Activated T-cell treated with anti-CD3 and anti-CD28 coated beads for 4 hours (primary cell): ENCODE results near the gene NCOA4.
"Not testable (repeated sequence)": the region's sequence is repeated elsewhere in the genome, so short reads cannot be mapped to it uniquely, and the experiment has no call there.

Source experiments
- DNase-seq: peaks from one replicate; pipeline ENCODE4 v3.0.0-alpha.2; 2020

Gene NCOA4

DNA sequence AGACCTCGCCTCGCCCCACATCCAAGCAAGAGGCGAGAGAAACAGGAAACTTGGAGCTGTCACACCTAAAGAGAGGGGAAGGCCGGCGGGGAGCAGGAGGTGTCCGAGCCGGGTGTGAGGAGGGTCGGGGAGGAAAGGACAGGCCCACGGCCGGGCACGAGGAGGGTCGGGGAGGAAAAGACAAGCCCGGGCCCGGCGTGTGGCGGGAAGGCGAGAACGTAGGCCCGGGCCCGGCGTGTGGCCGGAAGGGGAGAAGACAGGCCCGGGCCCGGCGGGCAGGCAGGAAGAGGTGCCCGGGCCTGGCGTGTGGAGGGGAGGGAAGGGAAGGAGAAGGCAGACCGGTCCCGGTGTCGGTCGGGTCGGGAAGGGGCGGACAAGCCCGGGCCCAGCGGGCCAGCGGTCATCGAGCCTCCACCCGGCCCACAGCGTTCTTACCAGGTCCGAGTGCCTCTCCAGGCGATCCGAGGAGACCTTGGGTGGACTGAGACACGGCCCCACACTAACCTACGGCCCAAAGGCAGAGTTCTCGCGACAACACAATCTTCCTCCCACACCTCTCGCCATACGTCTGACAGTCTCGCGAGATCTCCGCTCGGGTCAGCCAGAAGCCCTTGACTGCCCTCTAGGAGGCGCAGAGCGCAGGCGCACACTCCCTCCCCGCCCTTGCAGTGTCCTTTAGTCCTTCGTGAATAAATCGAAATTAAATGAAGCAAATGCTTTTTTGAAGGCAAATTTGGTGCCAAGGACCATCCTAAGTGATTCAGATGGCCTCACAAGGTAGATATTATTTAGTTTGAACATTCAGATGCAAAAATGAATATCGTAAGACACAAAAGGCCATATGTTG is at the start of gene NCOA4:
Gene NCOA4 (minus strand): TSS at position 533 of the 847 bp plus-strand sequence. CDS start 13,943 bp downstream, outside the sequence.
- peak; percentile 91 for DNase-seq

DNA sequence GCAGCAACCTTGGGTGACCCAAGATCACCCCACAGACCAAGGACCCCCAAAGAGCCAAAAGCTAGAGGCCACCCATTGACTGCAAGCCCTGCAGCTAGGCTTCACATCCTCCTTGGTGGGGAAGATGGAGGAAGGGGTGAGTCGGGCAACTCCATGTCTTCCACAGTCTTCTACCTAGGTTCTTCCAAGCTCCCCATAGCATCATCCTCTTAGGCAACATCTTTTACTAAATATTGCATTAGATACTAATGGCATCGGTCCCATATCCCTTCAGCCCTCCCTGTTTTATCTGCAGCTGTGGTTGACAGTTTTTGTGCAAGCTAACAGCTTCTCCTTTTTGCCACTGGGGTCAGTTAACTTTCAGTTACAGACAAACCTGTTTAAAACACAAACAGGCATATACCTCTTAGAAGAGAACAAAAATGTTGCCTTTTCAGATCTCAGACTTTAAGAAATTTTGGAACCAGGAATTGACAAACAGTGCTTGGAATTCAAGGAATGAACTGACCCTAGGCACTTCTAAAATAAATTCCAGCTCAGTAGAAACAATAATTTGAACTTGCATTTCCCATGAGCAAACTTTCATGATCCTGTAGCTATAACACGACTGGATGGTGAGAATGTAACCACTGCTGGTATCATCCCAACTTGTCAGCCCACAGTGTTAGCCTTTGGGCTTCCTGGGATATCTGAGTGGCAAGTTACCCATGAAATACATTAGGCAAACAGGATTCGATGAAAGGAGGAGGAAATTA is 49.6 kb upstream of the NCOA4 start:
- no peak for DNase-seq

DNA sequence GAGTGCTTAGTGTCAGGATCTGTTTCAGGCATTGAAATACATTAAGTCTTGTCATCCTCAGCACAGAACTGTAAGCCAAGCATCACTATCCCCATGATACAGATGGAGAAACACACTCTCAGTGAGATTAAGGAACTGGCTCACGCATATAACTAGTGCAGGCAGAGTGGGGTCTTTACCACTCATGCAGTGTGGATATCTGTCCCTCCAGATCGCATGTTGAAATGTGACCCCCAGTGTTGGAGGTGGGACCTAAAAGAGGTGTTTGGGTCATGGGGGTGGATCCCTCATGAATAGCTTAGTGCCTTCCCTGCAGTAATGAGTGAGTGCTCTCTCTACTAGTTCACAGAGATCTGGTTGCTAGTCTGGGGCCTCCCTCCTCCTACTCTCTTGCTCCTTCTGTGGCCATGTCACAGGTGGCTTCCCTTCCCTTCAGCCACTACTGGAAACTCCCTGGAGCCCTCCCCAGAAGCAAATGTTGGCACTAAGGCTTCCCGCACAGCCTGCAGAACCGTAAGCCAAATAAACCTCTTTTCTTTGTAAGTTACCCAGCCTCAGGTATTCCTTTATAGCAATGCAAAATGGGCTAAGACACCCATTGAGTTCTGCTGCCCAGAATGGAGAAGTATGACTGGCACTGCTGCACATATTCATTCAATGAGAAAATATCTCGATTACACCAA is 47.4 kb upstream of the NCOA4 start:
- no peak for DNase-seq

DNA sequence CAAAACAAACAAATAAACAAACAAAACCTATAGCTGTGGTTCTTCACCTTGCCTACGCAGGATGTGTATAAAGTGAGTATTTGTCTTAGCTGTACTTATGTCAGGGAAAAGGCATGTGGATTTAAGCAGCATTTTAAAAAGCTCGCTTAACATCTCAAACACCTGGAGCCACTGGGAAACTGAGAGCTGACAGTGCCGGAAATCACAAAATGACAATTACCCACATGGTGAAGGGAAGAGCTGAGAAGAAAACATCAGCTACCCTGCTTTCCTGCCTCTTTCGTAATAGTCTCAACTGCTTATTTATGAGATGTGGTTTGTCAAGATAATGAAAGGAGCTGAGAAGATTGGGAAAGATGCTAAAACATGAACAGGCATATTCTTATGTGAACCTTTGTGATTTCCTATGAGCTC is 46.7 kb upstream of the NCOA4 start:
- no peak for DNase-seq

DNA sequence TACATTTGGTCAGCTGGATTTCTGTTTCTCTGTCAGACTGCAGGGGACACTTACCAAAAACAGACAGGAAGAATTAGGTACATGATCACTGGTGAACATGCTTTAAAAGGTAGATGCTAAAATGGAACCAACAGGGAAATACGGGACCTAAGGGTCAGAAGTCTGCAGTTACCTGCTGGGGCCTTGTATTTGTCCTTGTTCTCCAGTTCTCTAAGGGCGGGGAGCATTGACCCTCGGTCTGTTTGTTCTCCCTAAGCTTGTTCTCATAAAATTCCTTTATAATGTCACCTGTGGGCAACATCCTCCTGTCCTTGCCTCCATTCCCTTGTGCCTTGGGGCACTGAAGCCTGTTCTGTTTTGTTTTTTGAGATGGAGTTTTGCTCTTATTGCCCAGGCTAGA is 45.4 kb upstream of the NCOA4 start:
- no peak for DNase-seq

DNA sequence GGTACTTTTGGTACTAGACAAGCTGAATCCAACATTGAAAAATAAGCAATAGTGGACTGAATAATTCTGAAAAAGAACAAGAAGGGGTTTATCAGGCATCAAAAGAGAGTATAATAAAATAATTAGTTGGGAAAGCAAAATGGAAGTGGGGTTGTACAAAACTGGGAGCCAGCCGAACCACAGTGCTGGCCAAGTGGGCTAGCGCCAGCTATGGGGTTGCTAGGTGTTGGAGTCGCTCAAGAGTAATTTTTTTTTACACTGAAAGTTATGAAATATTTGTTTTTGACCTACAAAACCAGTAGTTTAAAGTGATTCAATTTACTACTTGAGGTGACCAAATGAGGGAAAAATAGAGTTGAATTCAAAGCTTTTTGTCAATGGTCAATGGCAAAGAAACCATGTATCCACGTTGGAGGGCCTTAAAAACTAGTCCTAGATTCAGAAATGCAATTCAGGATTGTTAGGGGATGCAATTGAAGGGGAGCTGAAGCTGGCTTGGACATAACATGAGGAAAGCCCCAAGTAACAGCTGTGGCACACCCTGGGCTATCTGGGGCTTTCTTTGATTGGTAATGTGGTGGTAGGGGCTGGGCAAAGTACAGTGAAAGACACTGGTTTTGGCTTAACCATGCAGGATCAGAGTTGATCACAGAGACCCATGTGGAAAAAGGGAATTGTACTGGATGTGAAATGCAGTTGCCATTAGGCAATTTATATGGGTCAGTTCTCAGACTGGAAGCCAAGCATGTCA is 43.9 kb upstream of the NCOA4 start:
- DNase-seq = no peak

DNA sequence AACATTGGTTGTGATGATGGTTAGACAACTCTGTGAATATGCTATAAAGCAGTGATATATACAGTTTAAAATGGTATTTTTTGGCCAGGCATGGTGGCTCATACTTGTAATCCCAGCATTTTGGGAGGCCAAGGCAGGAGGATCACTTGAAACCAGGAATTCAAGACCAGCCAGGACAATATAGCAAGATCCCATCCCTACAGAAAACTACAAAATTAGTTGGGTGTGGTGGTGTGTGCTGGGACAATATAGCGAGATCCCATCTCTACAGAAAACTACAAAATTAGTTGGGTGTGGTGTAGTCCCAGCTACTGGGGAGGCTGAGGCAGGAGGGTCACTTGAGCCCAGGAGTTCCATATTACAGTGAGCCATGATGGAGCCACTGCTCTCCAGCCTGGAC is 43.1 kb upstream of the NCOA4 start:
- DNase-seq = no peak

DNA sequence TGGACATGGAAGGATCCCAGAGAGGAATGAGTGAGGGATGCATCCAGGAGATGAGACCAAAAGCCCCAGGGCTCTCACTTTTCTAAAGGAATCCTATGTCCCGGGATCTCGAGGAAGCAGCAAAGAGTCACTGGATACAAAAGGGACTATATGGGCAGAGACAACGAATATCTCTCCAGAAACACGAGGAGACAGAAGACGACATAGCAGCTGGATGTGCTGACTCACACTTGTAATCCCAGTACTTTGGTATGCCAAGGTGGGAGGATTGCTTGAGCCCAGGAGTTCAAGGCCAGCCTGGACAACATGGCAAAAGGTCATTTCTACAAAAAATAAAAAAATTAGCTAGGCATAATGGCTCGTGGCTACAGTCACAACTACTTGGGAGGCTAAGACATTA is 40.3 kb upstream of the NCOA4 start:
- DNase-seq = no peak

DNA sequence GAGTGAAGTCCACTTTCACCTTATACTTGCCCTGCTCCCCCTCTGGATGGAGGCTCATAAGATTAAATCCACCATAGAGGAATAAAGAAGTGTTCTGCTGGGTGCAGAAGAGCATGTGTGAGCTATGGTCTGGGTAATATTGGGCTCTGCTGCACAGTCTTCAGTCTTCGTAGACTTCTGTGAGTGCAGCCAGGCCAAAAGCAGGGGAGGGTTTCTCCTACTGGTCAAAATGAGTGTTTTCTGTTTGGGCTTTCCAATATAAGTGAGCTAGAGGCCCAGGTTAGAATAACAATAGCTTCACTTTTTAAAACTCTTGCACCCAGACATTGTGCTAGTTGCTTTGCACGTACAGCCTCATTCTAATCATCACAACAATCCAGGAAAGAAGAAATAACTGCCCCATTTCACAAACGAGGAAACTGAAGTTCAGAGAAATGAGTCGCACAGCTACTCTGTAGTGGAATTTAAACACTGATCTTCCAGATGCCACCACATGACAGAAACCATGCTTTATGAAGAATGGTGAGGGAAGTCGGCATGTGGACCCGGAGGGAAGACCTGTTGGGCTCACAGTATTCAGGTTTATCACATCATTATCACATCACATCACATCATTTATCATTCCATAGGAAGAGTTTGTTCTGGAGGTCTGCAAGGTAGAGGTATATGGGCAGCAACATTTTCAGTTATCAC is 39.5 kb upstream of the NCOA4 start:
- DNase-seq = no peak

DNA sequence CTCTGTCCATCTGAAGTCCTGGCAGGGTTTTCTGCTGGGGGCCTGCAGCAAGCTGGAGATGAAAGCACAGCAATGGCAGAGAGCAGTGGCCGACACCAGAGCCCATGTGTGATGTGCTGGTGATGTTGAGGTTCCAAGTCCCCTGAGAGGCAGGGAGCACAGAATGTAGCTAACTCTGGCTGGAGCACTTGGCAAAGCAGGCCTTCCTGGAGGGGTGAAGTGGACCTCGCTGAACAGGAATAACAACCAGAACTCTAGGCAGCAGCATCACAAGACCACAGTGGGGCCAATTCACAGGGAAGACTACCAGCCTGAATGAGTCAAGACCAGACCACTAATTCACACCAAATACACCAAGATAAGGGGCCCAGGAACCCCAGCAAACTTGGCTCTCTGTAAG is 38.5 kb upstream of the NCOA4 start:
- DNase-seq = no peak

DNA sequence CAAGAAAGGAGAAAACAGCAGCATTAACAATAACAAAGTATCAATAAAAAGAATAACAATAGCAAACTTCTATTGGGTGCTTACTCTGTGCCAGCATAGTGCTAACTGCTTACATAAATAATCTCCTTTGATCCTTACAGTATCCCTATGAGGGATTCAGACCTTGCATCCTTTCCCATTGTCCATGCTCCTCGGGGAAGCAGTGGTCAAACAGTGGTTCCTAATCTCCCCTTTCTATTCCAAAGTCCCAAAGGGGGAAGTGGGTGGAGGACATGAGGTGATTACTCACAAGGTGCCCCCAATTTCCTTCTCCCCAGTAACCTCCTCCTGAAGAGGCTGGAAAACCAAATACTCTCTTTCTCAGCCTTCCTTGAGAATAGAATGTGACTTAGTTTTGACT is 37.7 kb upstream of the NCOA4 start:
- no peak for DNase-seq

DNA sequence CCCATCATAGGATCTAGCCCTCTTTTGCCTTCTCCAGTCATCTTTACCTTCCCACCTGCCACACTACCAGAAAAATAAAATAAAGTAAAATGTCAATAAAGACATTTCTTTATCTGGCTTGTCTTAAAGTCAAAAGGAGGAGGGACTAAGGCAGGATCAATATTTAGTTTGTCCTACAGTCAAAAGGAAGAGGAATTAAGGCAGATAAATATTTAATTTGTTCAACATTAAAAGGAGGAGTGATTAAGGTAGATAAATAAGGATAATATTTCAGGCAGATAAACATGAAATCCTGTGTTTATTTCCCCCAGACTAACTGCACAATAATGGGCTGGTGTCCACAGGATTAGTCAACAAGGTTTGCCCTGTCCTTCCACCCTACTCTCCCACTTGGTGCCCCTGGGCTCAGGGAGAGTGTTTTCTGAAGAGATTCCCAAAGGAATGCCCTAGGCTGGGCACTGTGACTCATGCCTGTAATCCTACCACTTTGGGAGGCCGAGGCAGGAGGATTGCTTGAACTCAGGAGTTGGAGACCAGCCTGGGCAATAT is 33.9 kb upstream of the NCOA4 start:
- DNase-seq = no peak

DNA sequence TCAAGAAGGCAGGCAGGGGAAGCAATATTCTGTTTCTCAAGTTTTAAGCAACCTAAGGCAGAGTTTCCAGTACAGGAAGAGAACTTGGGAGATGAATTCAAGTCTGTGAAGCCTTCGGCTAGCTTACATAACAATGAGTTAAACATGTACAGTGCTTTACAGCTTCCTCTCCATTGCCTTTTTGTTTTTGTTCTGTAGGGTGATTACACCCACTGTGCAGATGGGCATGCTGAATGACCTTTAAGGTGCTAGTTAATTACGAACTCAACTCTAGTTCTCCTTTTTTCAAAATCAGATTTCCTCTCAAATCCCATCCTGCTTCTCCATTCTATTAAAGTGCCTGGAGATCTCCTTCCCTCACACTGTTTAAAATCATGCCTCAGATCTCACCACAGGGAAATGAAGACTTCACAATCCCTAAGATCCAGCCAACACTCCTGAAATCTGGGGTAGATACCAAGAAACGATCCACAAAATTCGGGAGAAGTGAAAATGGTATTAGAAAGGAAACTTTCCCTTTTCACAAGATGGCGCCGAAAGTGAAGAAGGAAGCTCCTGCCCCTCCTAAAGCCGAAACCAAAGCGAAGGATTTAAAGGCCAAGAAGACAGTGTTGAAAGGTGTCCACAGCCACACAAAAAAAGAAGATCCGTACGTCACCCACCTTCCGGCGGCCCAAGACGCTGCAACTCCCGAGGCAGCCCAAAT is 32.5 kb upstream of the NCOA4 start:
- DNase-seq = no peak

DNA sequence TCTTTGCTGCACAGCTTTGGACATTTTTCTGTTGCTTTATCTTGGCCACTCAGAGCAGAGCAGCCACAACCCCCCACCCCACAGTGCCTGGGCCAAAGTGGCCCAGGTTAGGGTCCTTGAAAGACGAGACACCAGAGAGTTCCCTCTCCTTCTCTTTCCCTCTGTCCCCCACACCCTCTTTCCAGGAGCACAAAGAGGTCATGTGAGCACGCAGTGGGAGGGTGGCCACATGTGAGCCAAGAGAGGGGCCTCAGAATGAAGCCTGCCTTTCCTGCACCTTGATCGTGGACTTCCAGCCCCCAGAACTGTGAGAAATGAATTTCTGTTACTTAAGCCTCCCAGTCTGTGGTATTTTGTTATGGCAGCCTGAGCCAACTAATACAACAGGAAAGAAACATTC is 30.3 kb upstream of the NCOA4 start:
- DNase-seq = no peak

DNA sequence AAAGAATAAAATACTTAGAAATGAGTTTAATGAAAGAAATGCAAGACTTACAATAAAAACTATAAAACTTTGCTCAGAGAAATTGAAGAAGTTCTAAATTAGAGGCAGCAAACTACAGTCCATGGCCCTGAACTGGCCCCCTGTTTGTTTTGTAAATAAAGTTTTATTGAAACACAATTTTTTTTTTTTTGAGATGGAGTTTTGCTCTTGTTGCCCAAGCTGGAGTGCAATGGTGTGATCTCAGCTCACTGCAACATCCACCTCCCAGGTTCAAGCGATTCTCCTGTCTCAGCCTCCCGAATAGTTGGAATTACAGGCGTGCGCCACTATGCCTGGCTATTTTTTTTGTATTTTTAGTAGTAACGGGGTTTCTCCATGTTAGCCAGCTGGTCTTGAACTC is 27.5 kb upstream of the NCOA4 start:
- not testable (repeated sequence) for DNase-seq

DNA sequence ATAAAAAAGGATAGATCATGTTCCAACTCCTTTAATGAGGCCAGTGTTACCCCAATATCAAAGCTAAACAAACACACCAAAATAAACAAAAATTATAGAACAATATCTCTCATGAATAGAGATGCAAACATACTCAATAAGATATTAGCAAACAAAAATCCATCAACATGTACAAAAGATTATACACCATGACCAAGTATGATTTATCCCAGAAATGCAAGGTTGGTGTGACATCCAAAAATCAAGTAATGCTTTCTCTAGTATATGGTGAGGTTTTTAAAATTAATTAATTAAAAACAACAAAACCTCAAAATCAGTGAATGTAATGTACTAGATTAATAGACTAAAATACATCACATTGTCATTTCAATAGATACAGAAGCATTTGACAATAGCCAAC is 26.6 kb upstream of the NCOA4 start:
- no peak for DNase-seq

DNA sequence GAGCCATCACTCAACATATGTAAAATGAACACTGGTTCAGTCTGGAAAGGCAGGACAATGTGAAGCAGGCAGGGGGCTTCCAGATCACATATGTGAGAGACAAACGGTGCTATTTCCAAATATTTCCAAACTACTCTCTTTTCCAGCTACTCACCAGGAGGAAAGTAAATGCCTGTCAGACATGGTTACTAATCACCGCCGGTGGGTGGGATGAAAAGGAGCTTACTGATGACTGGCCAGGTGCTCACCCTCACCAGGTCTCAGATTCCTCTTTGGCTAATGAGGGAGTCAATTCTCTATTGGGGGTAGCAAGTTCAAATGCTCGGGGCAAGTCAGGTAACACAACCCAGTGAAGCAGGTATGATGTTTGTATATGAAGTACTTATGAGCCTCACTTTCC is 25.3 kb upstream of the NCOA4 start:
- DNase-seq = no peak

DNA sequence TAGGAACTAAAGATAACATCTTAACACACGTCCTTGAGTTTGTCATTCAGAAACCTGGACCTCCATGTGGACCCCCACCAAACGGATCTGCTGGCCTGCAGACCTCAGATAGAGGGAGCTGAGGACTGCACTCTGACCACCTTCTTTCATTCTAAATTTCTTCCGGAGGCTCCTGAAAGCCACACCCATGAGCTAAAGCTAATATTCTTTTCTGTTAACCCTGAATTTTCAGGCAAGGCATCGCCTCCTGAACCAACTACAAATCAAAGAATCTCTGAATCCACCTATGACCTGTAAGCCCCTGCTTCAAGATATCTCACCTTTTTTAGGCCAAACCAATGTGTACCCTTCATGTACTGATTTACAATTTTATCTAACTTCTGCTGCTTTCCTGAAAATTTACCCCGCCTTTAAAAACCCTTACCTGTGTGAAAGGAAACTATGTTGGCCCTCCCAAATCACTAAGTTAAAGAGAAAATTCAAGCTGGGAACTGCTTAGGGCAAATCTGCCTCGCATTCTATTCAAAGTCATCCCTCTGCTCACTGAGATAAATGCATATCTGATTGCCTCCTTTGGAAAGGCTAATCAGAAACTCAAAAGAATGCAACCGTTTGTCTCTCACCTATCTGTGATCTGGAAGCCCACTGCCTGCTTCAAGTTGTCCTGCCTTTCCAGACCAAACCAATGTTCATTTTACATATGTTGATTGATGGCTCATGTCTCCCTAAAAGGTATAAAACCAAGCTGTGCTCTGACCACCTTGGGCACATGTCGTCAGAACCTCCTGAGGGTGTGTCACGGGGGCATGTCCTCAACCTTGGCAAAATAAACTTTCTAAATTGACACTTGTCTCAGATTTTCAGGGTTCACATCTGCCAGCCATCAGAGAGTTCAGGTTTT is 23.4 kb upstream of the NCOA4 start:
- no peak for DNase-seq

DNA sequence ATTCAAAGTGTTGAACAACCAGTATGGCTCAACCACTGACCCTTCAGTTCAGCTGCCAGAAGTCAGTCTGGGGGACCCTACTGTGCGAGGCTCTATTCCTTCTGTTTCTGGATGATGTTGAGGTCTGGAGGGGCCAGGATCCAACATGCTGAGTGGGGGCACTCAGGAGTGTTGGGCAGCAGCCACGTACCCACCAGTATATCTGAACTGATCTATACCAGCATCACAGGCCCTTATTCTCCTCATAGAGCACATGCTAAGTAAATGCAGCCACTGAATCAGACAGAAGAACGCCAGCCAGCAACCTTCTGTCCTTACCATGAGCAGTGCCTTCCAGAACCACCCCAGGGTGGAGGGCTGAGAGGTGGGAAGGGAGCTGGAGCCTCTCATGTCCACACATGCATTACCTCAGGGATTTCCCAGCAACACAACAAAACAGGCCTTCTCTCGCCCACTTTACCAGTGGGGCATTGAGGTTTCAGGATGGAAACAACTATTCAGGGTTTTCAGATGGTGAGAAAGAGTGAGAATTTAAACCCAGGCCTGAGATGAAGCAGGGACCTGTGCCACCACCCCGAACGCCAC is 22.5 kb upstream of the NCOA4 start:
- no peak for DNase-seq
